ENCODE measurements around the gene IQCN.

The IQCN gene

GRCh38 chr19:18254546-18255503 is 19.4 kb downstream of the IQCN start:
- Histone ChIP-seq H3K27me3 (ENCODE audit: control insufficient read depth, insufficient read depth, low read length) (no peaks in the 10 kb centered on the region), H3K36me3 (ENCODE audit: control insufficient read depth, insufficient read depth, low read length) (no peaks in the 10 kb centered on the region), H3K4me3 (ENCODE audit: low read depth, low read length) (peak overlapping the region; percentile 30), H3K9me3 (ENCODE audit: control insufficient read depth, insufficient read depth, low read length) (no peaks in the 10 kb centered on the region), H3K4me1 (ENCODE audit: control insufficient read depth, insufficient read depth, low read length) (peaks cover 3% of the 10 kb centered on the region), H3K9ac (ENCODE audit: low read depth, low read length) (no peak overlapping the region)

GRCh38 chr19:18253716-18254115 is 20.5 kb downstream of the IQCN start:
- Histone ChIP-seq H3K9ac (ENCODE audit: low read depth, low read length) (peak overlapping the region; percentile 26), H3K4me3 (ENCODE audit: low read depth, low read length) (no peak overlapping the region), H3K27me3 (ENCODE audit: control insufficient read depth, insufficient read depth, low read length) (no peaks in the 10 kb centered on the region), H3K4me1 (ENCODE audit: control insufficient read depth, insufficient read depth, low read length) (peaks cover 3% of the 10 kb centered on the region), H3K36me3 (ENCODE audit: control insufficient read depth, insufficient read depth, low read length) (no peaks in the 10 kb centered on the region), H3K9me3 (ENCODE audit: control insufficient read depth, insufficient read depth, low read length) (no peaks in the 10 kb centered on the region)

- Histone ChIP-seq H3K9ac (ENCODE audit: low read depth, low read length) (no peak overlapping the region), H3K4me1 (ENCODE audit: control insufficient read depth, insufficient read depth, low read length) (peaks cover 3% of the 10 kb centered on the region), H3K27me3 (ENCODE audit: control insufficient read depth, insufficient read depth, low read length) (no peaks in the 10 kb centered on the region), H3K4me3 (ENCODE audit: low read depth, low read length) (no peak overlapping the region), H3K9me3 (ENCODE audit: control insufficient read depth, insufficient read depth, low read length) (no peaks in the 10 kb centered on the region), H3K36me3 (ENCODE audit: control insufficient read depth, insufficient read depth, low read length) (no peaks in the 10 kb centered on the region)
These were observed 21.1 kb downstream of the IQCN start for GRCh38 chr19:18253130-18253529.

DNA sequence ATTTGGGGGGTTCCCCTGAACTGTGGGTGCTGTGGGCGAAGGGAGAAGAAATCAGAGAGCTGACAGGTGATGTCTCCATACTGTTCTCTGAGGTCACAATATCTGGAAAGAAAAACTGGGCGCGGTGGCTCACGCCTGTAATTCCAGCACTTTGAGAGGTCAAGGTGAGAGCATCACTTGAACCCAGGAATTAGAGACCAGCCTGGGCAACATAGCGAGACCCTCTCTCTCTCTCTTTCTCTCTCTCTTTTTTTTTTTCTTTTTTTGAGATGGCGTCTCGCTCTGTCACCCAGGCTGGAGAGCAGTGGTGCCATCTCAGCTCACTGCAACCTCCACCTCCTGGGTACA is 21.9 kb downstream of the IQCN start:
- Histone ChIP-seq H3K36me3 (ENCODE audit: control insufficient read depth, insufficient read depth, low read length) (no peaks in the 10 kb centered on the region), H3K27me3 (ENCODE audit: control insufficient read depth, insufficient read depth, low read length) (no peaks in the 10 kb centered on the region), H3K9ac (ENCODE audit: low read depth, low read length) (no peak overlapping the region), H3K9me3 (ENCODE audit: control insufficient read depth, insufficient read depth, low read length) (no peaks in the 10 kb centered on the region), H3K4me1 (ENCODE audit: control insufficient read depth, insufficient read depth, low read length) (peaks cover 5% of the 10 kb centered on the region), H3K4me3 (ENCODE audit: low read depth, low read length) (no peak overlapping the region)

GRCh38 chr19:18251587-18252369 is 22.5 kb downstream of the IQCN start:
- Histone ChIP-seq H3K27me3 (ENCODE audit: control insufficient read depth, insufficient read depth, low read length) (no peaks in the 10 kb centered on the region), H3K4me1 (ENCODE audit: control insufficient read depth, insufficient read depth, low read length) (peaks cover 5% of the 10 kb centered on the region), H3K4me3 (ENCODE audit: low read depth, low read length) (no peak overlapping the region), H3K36me3 (ENCODE audit: control insufficient read depth, insufficient read depth, low read length) (no peaks in the 10 kb centered on the region), H3K9ac (ENCODE audit: low read depth, low read length) (no peak overlapping the region), H3K9me3 (ENCODE audit: control insufficient read depth, insufficient read depth, low read length) (no peaks in the 10 kb centered on the region)

GRCh38 chr19:18249834-18250233 is 24.4 kb downstream of the IQCN start:
- no peak overlapping the region for H3K4me3 ChIP-seq (ENCODE audit: low read depth, low read length)
- H3K27me3 ChIP-seq (ENCODE audit: control insufficient read depth, insufficient read depth, low read length), result no peaks in the 10 kb centered on the region
- peaks cover 2% of the 10 kb centered on the region for H3K4me1 ChIP-seq (ENCODE audit: control insufficient read depth, insufficient read depth, low read length)
- H3K9ac ChIP-seq (ENCODE audit: low read depth, low read length), result no peak overlapping the region
- H3K9me3 ChIP-seq (ENCODE audit: control insufficient read depth, insufficient read depth, low read length), result no peaks in the 10 kb centered on the region
- H3K36me3 ChIP-seq (ENCODE audit: control insufficient read depth, insufficient read depth, low read length), result no peaks in the 10 kb centered on the region

DNA sequence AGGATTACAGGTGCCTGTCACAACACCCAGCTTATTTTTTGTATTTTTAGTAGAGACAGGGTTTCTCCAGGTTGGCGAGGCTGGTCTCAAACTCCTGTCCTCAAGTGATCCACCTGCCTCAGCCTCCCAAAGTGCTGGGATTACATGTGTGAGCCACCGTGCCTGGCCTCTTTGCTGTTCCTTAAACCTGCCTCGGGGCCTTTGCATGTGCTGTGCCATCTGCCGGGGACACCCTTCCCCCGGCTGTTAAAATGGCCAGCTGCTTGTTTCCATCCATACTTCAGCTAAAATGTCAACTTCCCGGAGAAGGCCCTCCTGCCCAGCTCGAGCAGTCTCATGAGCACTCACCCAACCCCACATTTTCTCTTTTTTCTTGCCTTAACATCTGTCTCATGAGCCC is 29.0 kb downstream of the IQCN start:
- peaks cover 2% of the 10 kb centered on the region for H3K4me1 ChIP-seq (ENCODE audit: control insufficient read depth, insufficient read depth, low read length)
- no peaks in the 10 kb centered on the region for H3K27me3 ChIP-seq (ENCODE audit: control insufficient read depth, insufficient read depth, low read length)
- H3K36me3 ChIP-seq (ENCODE audit: control insufficient read depth, insufficient read depth, low read length), result no peaks in the 10 kb centered on the region
- no peak overlapping the region for H3K4me3 ChIP-seq (ENCODE audit: low read depth, low read length)
- no peaks in the 10 kb centered on the region for H3K9me3 ChIP-seq (ENCODE audit: control insufficient read depth, insufficient read depth, low read length)
- H3K9ac ChIP-seq (ENCODE audit: low read depth, low read length), result no peak overlapping the region

DNA sequence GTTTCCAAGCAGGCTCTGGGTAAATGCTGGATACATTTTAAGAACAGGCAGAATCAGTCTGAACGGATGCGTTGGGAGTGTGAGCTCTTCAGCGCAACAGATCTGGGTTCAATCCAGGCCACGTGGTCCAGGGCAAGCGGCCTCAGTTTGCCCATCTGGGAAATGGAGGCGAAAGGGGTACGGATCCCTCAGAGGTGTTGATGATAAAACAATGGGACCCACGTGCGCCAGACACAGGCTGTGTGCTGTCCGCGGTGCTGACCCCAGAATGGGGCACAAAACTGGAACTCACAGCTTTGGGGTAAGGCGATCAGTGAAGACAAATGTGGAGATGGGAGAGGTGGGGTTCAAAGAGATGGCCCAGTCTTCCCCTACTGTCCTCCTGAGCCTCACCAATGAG is 34.9 kb downstream of the IQCN start:
- no peaks in the 10 kb centered on the region for H3K36me3 ChIP-seq (ENCODE audit: control insufficient read depth, insufficient read depth, low read length)

GRCh38 chr19:18234194-18234593 is 40.1 kb downstream of the IQCN start:
- Histone ChIP-seq H3K9ac (ENCODE audit: low read depth, low read length) (no peak overlapping the region), H3K27me3 (ENCODE audit: control insufficient read depth, insufficient read depth, low read length) (peaks cover 2% of the 10 kb centered on the region), H3K36me3 (ENCODE audit: control insufficient read depth, insufficient read depth, low read length) (no peaks in the 10 kb centered on the region), H3K4me1 (ENCODE audit: control insufficient read depth, insufficient read depth, low read length) (peaks cover 12% of the 10 kb centered on the region), H3K4me3 (ENCODE audit: low read depth, low read length) (no peak overlapping the region), H3K9me3 (ENCODE audit: control insufficient read depth, insufficient read depth, low read length) (no peaks in the 10 kb centered on the region)

More for the DNA sequence above, 34.9 kb downstream of the IQCN start:
- H3K9me3 ChIP-seq (ENCODE audit: control insufficient read depth, insufficient read depth, low read length), result no peaks in the 10 kb centered on the region
- H3K4me1 ChIP-seq (ENCODE audit: control insufficient read depth, insufficient read depth, low read length), result no peaks in the 10 kb centered on the region
- H3K4me3 ChIP-seq (ENCODE audit: low read depth, low read length), result no peak overlapping the region
- H3K27me3 ChIP-seq (ENCODE audit: control insufficient read depth, insufficient read depth, low read length), result peaks cover 2% of the 10 kb centered on the region
- H3K9ac ChIP-seq (ENCODE audit: low read depth, low read length), result no peak overlapping the region

- no peaks in the 10 kb centered on the region for H3K36me3 ChIP-seq (ENCODE audit: control insufficient read depth, insufficient read depth, low read length)
These were observed 40.9 kb downstream of the IQCN start for GRCh38 chr19:18233224-18233825.

GRCh38 chr19:18232540-18233223 is 41.6 kb downstream of the IQCN start:
- H3K9ac ChIP-seq (ENCODE audit: low read depth, low read length), result peak overlapping the region; percentile 76
- peaks cover 12% of the 10 kb centered on the region for H3K4me1 ChIP-seq (ENCODE audit: control insufficient read depth, insufficient read depth, low read length)
- no peaks in the 10 kb centered on the region for H3K36me3 ChIP-seq (ENCODE audit: control insufficient read depth, insufficient read depth, low read length)
- H3K4me3 ChIP-seq (ENCODE audit: low read depth, low read length), result peak overlapping the region; percentile 86
- no peaks in the 10 kb centered on the region for H3K9me3 ChIP-seq (ENCODE audit: control insufficient read depth, insufficient read depth, low read length)
- no peaks in the 10 kb centered on the region for H3K27me3 ChIP-seq (ENCODE audit: control insufficient read depth, insufficient read depth, low read length)

More at GRCh38 chr19:18233224-18233825, 40.9 kb downstream of the IQCN start:
- Histone ChIP-seq H3K4me1 (ENCODE audit: control insufficient read depth, insufficient read depth, low read length) (peaks cover 12% of the 10 kb centered on the region), H3K9me3 (ENCODE audit: control insufficient read depth, insufficient read depth, low read length) (no peaks in the 10 kb centered on the region), H3K27me3 (ENCODE audit: control insufficient read depth, insufficient read depth, low read length) (no peaks in the 10 kb centered on the region), H3K9ac (ENCODE audit: low read depth, low read length) (no peak overlapping the region), H3K4me3 (ENCODE audit: low read depth, low read length) (peak overlapping the region; percentile 86)
